ENCODE measurements around the gene CCSER1.
"Not testable (repeated sequence)": the region's sequence is repeated elsewhere in the genome, so short reads cannot be mapped to it uniquely, and the experiment has no call there.

The CCSER1 gene

DNA sequence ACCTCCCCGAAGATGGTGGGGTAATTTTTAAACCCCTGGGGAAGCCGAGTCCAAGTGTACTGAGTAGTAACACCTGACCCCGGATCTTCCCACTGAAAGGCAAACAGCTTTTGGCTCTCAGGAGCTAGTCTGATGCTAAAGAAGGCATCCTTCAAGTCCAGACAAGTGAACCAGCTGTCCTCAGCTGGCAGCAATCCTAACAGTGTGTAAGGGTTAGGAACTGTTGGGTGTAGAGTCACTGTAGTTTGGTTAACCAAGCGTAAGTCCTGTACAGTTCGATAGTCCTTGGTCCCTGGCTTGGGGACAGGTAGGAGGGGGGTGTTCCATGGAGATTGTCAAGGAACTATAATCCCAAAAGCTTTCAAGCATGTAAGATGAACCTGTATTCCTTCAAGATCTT, 967.0 kb downstream of the CCSER1 start:
- DNase-seq, result not testable (repeated sequence)

DNA sequence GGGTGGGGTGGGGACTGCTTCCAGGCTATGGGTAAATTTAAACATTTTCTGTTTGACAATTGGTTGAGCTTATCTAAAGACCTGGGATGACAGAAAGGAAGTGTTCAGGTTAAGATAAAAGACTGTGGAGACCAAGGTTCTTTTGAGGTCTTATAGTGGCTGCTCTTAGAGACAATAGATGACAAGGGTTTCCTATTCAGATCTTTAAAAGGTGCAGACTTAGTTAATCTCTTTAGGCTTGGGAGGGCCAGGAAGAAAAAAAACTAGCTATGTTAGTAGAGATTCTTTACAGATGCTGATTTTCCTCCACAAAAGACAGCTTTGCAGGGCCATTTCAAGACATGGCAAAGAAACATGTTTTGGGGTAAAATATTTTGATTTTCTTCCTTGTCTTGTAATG, 972.5 kb downstream of the CCSER1 start:
- no peak for DNase-seq

DNA sequence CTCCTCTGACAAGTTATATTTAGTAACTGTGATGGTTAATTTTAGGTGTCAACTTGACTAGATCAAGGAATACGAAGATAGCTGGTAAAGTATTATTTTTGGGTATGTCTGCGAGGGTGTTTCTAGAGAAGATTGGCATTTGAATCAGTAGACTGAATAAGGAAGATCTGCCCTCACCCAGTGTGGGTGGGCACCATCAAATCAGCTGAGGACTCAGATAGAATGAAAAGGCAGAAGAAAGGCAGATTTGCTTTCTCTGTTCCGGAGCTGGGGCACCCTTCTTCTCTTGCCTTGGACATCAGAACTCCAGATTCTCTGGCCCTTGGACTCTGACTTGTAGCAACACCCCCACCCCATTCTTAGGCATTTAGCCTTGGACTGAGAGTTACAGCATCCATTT, 981.6 kb downstream of the CCSER1 start:
- no peak for DNase-seq

DNA sequence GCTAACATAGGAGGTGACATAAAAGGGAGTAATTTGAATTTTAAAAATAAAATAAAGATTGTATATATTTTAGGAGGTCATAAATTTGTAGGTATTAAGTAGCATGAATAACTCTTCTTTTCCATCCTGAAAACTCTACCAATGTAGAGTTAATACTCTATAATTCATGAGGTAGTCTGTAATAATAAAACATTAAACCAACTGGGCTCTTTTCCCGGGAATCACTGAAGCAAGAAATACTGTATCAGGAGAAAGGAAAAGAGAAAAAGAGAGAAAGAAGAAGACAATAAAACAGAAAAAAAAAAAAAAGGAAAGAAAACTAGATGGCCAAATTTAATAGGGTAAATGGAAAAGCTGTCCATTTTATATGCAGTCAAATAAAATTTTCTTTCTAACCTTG, 984.4 kb downstream of the CCSER1 start:
- DNase-seq, result no peak

DNA sequence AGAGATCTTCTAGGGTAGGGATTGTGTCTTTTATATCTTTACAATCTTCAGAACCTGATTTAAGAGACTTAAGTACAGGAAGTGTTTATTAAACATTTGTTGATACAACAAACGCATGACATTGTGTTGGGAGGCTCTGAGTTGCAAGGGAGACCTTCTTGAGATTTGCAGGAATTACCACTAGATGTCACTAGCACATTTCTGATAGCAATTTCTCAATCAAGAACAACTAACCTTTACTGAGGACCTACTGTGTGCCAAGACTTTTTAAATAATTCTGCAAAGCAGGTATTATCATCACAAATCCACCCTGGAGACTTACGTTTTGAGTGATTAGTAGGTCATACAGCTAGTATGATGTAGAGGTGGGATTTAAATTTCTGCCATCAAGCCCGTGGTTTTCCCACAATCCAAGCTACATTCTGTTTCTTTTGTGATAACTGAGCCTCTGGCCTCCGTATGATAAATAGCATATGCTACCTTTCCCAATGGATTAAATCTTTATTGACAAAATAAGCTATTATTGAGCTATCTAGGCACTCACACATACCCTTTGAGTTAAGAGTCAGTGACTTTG, 986.0 kb downstream of the CCSER1 start:
- no peak for DNase-seq

DNA sequence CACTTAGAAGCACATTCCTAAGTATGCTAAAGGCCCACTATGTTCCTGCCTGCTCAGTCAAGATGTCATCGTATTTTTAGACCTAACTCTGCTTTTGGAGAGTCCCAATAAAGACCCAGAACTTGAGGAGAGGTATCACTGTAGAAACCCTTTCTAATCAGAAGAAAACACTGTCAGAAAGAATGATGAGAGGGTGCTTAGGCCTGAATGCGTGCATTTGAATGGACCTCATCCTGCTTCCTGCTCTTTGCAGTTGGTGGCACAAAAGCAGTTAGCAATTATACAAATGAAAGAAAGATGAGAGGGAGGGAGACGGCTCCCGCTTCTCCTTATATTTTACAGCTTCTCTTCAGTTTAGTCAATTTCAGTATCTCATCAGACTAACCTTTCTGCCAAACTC, 987.2 kb downstream of the CCSER1 start:
- DNase-seq, result no peak

DNA sequence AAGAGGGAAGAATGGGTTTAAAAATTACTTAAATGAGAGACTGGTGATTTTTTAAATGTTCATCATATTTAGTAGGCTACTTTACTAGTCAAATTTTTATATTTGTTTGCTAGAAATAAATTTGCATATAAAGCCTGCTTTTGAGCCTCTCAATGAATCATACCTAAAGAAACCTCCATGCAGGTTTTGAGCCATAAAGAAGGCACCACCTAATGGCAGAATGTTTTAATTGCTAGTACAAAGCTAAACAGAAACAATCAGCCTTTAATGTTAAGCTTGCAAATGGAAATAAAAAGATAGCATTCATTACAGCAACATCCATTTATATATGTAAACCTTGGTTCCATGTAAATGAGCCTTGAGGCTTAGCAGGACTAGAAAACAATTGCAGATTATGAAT, 989.7 kb downstream of the CCSER1 start:
- DNase-seq, result no peak

DNA sequence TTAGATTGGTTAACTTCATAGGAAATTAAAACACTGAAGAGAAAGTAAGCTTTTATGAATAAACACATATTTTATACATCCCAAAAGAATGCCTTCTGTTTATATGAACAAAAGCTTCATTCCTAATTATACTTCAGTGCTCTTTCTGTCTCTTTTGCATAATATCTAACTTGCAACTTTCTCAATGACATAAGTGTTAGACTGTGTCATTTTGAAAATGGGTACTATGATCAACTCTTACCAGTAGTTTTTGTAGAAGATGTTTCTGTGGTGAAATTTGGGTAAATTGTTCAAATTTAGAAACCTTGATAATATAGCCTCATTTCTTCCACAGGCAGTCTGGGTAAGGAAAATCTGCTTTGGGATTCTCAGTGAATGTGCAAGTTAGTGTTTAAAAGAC, 991.4 kb downstream of the CCSER1 start:
- no peak for DNase-seq

DNA sequence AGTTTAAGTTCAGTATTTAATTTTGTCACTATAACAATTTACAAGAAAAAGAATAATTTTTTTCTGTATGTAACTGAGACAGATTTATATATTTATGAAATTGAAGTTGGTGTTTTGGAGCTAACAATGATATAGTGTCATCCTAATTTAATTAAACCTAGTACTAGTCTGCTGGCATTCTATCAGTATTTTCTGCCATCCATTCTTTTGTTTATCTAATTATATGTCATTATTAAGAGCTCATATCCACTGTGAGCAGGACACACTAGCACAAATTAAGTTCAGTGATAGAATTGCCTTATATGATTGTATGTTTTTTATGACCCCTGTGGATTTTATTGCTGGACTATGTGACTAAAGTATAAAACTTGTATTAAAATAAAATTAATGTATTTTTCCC, 996.5 kb downstream of the CCSER1 start:
- DNase-seq, result no peak

DNA sequence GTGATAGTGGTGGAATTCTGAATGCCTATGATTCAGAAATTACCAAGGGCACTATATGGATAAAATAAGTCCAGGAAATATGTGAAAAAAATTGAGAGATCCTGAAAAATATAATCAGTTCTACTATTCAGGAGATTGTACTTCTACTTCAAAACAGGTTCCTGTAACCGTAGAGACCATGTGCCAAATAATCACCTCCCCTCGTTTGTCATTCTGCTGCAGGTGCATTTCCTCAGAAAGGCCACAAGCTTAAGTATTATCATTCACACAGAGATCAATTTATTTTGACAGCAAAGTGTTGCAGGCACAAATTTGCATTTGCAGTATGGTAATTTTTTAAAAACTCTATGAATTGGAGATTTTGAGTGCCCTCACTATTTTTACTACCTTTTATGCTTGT, 1000.0 kb downstream of the CCSER1 start:
- no peak for DNase-seq

DNA sequence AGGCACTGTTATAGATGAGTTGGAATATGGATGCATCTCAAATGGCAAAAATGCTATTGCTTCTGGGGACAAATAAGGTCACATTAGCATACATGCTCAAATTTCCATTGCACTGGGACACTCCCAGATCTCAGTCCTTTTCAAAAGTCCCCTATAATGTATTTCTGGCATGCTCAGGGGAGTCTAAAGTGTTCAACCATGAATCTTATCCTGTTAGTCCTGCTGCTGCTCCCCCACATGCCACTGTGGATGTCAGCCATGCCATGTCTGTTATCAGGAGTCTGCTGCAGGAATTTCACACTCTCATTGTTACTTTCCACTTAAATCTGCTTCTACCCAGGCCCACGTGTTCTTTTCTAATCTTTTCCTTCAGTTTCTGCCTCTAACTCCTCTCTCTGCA, 1000.6 kb downstream of the CCSER1 start:
- DNase-seq, result no peak

DNA sequence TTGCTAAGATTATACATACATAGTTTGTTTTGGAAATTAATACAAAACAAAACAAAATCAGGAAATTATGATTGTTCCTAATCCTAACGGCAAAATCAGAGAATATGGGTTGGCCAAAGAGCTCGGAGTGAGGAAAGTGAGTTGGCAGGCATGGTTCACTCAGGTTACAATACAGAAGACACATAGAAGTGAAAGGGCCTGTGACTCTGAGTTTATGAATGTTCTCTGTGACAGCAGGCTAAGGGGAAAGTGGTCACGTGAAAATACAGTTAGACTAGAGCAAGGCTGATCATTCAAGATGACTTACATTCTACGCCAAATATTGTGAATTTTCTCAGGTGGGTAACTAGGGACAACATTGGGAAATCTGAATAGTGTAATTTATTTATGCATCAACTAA, 1001.3 kb downstream of the CCSER1 start:
- DNase-seq, result no peak

DNA sequence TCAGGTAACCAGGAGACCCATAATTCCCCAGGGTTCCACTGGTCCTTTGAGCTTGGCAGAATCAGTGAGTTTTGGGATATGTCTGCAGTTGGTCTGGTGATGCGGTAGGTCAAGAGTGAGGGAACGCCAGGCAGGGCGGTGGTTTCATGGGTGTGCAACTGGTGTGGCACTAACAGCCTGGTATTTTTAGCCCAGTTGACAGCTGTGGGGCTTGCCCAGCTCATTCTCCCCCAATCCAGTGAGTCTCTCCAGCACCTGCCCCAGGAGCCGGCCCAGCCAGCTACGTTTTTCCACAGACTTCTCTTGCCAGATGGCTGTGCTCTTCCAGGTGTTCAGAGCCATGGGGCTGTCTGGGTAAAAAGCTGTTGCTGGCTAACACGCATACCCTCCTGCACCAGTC, 1019.9 kb downstream of the CCSER1 start:
- no peak for DNase-seq

DNA sequence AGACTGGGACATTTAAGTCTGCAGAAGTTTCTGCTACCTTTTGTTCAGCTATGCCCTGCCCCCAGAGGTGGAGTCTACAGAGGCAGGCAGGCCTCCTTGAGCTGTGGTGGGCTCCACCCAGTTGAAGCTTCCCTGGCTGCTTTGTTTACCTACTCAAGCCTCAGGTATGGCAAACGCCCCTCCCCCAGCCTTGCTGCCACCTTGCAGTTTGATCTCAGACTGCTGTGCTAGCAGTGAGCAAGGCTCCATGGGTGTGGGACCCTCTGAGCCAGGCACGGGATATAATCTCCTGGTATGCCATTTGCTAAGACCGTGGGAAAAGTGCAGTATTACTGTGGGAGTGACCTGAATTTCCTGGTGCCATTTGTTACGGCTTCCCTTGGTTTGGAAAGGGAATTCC, 1026.8 kb downstream of the CCSER1 start:
- DNase-seq, result not testable (repeated sequence)

DNA sequence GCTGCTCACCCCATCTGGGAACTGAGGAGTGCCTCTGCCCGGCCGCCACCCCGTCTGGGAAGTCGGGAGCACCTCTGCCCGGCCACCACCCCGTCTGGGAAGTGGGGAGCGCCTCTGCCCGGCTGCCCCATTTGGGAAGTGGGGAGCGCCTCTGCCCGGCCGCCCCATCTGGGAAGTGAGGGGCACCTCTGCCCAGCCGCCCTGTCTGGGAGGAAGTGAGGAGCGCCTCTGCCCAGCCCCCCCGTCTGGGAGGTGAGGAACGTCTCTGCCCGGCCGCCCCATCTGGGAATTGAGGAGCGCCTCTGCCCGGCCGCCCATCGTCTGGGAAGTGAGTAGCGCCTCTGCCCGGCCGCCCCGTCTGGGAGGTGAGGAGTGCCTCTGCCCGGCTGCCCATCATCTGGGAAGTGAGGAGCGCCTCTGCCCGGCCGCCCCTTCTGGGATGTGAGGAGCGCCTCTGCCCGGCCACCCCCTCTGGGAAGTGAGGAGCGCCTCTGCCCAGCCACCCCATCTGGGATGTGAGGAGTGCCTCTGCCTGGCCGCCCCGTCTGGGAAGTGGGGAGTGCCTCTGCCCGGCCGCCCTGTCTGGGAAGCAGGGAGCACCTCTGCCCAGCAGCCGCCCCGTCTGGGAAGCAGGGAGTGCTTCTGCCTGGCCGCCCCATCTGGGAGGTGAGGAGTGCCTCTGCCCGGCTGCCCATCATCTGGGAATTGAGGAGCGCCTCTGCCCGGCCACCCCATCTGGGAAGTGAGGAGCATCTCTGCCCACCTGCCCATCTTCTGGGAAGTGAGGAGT, 1040.9 kb downstream of the CCSER1 start:
- DNase-seq, result not testable (repeated sequence)

DNA sequence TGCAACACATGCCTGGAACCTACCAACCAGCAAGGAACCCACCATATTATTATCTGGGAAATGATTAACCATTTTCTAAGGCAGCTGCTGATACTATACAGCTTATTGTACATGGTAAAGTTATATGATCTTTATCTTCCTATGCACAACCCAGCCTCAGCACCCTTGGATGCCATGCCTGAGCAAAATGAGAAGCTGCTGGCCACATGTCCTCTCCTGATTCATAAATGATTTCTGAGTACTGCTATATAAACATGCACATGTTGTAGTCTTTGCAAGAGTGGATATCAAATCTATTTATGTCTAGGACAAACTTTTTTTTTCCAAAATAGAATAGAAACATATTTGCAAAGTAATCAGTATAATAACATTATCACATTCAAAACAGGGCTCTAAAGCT, 1043.6 kb downstream of the CCSER1 start:
- no peak for DNase-seq

DNA sequence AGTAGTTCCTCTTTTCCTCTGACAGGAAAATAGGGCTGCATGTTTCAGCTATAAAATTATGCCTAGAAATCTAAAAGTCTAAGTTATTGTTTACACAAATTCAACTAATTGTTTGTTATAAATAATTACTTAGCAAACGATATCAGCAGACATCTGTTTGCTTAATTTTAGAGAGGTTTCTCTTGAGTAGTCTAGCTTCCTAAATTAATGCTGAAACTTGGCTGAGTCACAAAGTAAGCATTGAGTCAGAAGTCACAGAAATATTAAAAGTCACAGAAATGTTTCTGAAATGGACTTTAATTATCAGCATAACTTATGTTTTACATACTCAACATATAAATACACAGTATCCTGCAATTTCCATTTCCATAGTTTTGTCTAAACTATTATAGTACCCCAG, 1044.0 kb downstream of the CCSER1 start:
- DNase-seq, result no peak

DNA sequence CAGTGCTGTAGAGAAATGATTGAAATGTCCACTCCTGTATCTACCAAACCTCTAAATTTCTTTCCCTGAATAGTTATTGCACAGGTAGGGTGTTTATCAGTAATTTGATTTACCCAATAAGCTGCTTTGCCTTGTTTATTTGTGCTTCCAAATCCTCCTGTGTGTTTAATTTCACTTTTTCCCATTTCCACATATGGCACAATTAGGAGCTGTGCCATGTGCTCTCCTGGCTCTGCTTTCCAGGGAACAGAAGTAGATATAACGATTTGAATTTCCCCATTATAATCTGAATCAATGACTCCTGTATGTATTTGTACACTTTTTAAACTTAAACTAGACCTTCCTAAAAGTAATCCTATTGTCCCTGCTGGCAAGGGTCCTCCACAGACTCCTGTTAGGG, 1057.9 kb downstream of the CCSER1 start:
- not testable (repeated sequence) for DNase-seq

DNA sequence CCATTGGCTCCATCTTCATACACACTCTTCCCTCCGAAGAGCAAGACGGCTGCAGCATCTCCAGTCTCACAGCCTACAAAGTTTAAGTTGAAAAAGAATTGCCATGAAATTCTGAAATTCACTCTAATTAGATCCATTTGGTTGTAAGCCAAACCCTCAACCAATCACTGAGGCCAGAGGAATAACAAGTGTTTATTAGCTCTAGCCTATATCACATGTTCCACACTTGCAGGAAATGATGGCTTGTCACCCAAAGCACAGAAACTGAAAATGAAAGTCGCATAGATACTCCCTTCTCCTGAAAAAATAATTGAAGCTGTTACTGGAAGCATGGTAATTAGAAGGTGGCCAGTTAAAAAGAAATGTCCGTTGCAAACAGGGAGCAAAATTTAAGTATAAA, 1071.8 kb downstream of the CCSER1 start:
- DNase-seq, result no peak

DNA sequence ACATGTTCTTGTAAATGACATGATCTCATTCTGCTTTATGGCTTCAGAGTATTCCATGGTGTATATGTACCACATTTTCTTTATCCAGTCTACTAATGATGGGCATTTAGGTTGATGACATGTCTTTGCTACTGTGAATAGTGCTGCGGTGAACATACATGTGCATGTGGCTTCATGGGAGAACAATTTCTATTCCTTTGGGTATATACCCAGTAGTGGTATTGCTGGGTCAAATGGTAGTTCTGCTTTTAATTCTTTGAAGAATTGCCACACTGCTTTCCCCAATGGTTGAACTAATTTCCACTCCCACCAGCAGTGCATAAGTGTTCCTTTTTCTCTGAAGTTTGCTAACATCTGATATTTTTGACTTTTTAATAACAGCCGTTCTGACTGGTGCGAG, 1080.3 kb downstream of the CCSER1 start:
- no peak for DNase-seq

DNA sequence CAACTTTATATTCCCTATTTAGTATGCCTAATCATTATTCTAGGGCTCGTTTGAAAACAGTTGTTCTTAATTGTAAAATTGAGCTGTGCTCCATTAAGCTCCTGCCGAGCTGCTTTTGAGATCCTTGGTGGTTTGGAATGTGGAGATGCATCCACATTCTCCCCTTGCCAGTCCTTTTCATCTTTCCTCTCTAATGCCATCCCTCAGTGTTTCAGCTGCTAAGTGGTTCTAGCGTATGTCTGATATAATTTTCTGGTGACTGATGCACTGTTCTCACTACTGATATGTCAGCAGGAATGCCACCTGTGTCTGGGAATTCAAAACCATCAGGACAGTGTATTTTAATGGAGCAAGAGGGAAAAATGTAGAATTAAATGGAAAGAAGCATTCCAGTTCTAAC, 1085.0 kb downstream of the CCSER1 start:
- DNase-seq, result no peak

DNA sequence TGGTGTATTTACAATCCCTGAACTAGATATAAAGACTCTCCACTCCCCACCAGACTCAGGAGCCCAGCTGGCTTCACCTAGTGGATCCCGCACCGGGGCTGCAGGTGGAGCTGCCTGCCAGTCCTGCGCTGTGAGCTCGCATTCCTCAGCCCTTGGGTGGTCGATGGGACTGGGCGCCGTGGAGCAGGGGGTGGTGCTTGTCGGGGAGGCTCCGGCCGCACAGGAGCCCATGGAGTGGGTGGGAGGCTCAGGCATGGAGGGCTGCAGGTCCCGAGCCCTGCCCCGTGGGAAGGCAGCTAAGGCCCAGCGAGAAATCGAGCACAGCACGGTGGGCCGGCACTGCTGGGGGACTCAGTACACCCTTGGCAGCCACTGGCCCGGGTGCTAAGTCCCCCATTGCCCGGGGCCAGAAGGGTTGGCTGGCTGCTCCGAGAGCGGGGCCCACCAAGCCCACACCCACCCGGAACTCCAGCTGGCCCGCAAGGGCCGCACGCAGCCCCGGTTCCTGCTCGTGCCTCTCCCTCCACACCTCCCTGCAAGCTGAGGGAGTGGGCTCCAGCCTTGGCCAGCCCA, 1090.7 kb downstream of the CCSER1 start:
- DNase-seq, result not testable (repeated sequence)

DNA sequence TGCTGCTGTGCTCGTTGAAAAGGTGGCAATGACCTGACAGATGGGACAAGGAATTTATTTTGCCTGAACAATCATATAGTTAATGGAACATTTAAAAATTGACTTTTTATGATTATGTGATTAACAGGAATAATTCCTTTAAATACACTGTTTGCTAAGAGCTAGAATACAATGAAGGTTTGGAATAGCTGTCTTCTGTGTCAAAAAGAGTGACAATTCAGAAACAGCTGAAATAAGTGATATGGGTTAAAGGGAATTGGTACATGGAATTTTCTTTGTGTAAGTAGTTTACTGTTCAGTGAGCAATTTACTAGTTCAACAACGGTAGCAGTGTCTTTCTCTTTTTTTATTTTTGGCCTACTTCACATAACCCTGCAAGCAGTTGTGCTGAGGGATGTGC, 1093.1 kb downstream of the CCSER1 start:
- DNase-seq, result no peak

DNA sequence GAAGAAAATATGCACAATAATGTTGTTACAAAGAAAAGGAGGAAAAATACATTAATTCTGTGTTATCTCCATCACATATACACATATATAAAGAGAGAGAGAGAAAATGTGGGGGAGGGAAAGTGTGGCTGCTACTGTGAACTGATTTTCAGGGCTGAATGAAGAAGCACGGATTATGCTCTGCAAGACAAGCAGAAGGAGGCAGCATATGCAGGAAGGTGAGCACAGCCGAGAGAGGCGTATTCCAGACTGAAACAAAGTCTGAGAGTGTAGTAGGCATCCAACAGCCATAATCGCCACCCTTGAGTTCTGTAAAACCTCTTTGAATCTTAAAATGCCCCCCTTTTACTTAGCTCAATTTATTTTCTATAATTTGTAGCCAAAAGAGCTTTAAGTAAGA, 1094.8 kb downstream of the CCSER1 start:
- no peak for DNase-seq

DNA sequence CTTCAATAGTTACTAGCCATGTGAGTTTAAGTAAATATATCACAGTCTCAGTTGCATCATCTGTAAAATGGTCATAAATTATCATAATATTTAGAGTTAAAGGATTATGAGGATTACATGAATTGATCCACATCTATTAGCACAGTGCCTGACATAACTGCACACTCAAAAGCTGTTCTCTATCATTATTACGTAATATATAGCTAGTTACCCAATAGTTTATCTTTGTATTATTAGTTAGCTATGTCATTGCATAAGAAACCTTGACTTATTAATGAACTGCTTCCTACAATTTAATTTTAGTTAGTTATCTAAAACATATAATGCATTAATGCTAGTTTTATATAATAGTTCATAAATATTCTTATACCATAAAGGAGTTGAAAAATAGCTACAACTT, 1099.7 kb downstream of the CCSER1 start:
- DNase-seq, result no peak
